BJ (cell line): Measurements from ENCODE around the gene KLF16. TPM values are rescaled to one million over a fixed set of nuclear protein-coding genes. Genes with fewer than 3 reads are reported as not detected.

ENCODE experiments used
- CTCF ChIA-PET: fragments of 350-600 bp; formaldehyde crosslinking; extraction: SDS; loops from one replicate; lab custom pipeline; 2021; ENCODE audit warnings: antibody characterized with exemption, inconsistent platforms; lab: Yijun Ruan, JAX
- POLR2A ChIA-PET: fragments of 300-600 bp; sonication (Branson Sonifier 250); formaldehyde crosslinking; extraction: SDS; loops from one replicate; lab custom pipeline; 2021; ENCODE audit warnings: antibody characterized with exemption; lab: Charles Lee
- DNase-seq: peaks from one replicate; pipeline ENCODE4 v3.0.0-alpha.2; 2011; ENCODE audit warnings: low read depth
- H3K27me3 ChIP-seq: 2 replicates; pipeline ENCODE4 v1.6.0; 2011; ENCODE audit warnings: low read length; ENCODE audit not compliant: control insufficient read depth, insufficient read depth
- H3K36me3 ChIP-seq: 2 replicates; pipeline ENCODE4 v1.5.1; 2011; ENCODE audit warnings: low read length; ENCODE audit not compliant: control insufficient read depth, insufficient read depth
- H3K4me3 ChIP-seq: 2 replicates; pipeline ENCODE4 v1.5.1; 2011; ENCODE audit warnings: low read depth, mild to moderate bottlenecking, control low read depth, low read length
- polyA plus RNA-seq: library from polyadenylated mRNA; depleted of rRNA; stranded (reverse); fragments of >200 nt; gene quantifications from 2 replicates; pipeline ENCODE4 v1.2.3, GENCODE V29; 2011
- TF ChIP-seq, protein P1 (sequence below): IDR thresholded peaks from 2 replicates; pipeline ENCODE4 v1.5.1; 2011; ENCODE audit warnings: low read depth, mild to moderate bottlenecking, control low read depth, inconsistent platforms, low read length, moderate library complexity; ENCODE audit not compliant: insufficient read depth

The KLF16 gene
- polyA plus RNA-seq, 1 experiment = 5.7 TPM

DNA sequence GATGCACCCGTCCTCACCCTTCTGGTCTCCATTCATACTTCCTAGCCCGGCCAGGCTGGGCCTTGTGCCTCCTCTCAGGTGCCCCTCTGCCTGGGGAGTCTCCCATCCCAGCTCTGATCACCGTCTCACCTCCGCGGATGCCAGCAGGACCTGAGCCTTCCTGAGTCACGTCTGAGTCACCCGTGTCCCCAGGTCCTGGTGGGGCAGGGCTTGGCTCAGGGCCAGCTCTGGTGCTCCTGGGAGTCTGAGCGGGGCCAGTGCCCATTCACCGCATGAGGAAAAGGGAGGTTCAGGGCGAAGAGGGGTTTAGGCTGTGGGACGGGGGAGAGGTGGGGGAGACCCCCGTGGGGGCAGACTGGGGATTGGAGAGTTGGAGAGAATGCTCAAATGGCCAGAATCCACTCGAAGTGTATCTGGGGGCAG is 51.9 kb downstream of the KLF16 start:
- H3K4me3 ChIP-seq = peak overlapping the region; percentile 80
- ChIA-PET POLR2A (no interaction called here), CTCF (interaction anchor here (0.6 to 3.5 kb wide), 4 partner anchors 14 to 265 kb away, joined by 3 to 14 read pairs (median 6); no protein-coding TSS in a partner anchor)
- peaks cover 12% of the 10 kb centered on the region for H3K36me3 ChIP-seq
- DNase-seq = no peak
- TF ChIP-seq, protein P1, sequence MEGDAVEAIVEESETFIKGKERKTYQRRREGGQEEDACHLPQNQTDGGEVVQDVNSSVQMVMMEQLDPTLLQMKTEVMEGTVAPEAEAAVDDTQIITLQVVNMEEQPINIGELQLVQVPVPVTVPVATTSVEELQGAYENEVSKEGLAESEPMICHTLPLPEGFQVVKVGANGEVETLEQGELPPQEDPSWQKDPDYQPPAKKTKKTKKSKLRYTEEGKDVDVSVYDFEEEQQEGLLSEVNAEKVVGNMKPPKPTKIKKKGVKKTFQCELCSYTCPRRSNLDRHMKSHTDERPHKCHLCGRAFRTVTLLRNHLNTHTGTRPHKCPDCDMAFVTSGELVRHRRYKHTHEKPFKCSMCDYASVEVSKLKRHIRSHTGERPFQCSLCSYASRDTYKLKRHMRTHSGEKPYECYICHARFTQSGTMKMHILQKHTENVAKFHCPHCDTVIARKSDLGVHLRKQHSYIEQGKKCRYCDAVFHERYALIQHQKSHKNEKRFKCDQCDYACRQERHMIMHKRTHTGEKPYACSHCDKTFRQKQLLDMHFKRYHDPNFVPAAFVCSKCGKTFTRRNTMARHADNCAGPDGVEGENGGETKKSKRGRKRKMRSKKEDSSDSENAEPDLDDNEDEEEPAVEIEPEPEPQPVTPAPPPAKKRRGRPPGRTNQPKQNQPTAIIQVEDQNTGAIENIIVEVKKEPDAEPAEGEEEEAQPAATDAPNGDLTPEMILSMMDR = no peak
- no peaks in the 10 kb centered on the region for H3K27me3 ChIP-seq

DNA sequence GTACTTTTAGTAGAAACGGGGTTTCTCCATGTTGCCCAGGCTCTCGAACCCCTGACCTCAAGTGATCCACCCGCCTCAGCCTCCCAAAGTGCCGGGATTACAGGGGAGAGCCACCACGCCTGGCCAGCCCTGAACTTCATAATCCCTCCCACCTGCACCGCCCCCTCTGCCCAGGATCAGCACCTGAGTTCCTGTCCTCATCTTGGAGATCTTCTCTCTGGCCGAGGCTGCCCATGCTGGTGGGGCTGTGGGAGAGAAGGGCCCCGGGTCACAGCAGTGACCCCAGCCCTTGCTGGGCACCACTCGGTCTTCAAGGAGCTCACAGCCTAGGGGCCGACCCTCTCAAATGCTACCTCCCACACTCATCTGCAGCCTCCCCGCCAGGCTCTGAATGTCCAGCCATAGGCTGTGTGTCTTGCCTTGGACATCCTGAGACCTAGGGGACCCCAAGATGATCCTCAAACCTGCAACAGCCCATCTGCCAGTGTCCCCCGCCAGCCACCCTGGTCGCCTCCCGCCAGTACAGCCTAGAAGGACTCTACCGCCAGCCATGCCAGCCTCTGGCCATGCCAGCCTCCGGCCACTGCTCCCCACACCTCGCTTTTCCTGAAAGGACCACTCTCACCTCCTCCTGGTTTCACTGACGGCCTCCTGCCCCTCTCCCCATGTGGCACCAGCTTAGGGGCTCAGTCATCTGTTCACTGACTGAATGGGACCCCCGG is 52.8 kb downstream of the KLF16 start:
- Histone ChIP-seq H3K27me3 (no peaks in the 10 kb centered on the region), H3K36me3 (peaks cover 7% of the 10 kb centered on the region), H3K4me3 (no peak overlapping the region)
- no peak for DNase-seq
- ChIA-PET POLR2A (no interaction called here), CTCF (interaction anchor here (0.6 to 3.5 kb wide), 4 partner anchors 13 to 264 kb away, joined by 3 to 14 read pairs (median 6); no protein-coding TSS in a partner anchor)
- TF ChIP-seq, protein P1 = no peak

DNA sequence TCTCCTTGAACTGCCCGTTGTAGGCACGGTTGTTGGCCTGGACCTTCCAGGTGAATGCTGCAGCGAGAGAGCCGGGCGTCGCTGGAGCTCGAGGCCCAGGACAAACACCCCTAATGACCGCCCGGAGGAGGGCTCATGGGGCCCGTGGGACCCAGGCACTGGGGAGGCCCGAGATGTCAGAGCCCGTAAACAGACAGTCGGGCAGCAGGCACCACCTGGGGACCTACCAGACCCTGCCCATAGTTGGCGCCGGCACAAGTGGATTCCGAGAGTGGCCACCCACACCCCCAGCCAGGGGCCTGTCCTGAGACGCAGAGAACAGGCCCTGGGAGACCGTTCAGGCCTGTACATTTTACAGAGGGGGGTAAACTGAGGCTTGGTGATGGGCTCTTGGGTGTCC is 53.7 kb downstream of the KLF16 start:
- H3K36me3 ChIP-seq = peaks cover 4% of the 10 kb centered on the region
- POLR2A ChIA-PET = no interaction called here
- no peak for DNase-seq
- TF ChIP-seq, protein P1 = no peak
- CTCF ChIA-PET = interaction anchor here (1.7 to 3.5 kb wide), 3 partner anchors 16 to 263 kb away, joined by 4 to 14 read pairs (median 8); no protein-coding TSS in a partner anchor
- H3K27me3 ChIP-seq = no peaks in the 10 kb centered on the region
- H3K4me3 ChIP-seq = no peak overlapping the region

DNA sequence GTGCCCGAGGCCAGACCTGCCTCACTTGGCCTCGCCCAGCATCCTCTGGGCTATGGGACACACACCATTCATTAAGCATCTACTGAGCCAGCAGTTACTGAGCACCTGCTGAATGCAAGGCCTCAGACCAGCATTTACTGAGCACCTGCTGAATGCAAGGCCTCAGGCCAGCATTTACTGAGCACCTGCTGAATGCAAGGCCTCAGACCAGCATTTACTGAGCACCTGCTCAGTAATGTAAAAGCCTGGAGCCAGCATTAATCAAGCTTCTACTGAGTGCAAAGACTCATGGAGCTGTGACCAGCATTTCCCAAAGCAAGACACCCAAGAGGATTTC is 55.0 kb downstream of the KLF16 start:
- TF ChIP-seq, protein P1 = no peak
- DNase-seq = no peak
- no peak overlapping the region for H3K4me3 ChIP-seq
- POLR2A ChIA-PET = no interaction called here
- peaks cover 4% of the 10 kb centered on the region; the same call in 1 of the 2 replicates for H3K36me3 ChIP-seq
- no peaks in the 10 kb centered on the region for H3K27me3 ChIP-seq
- CTCF ChIA-PET = interaction anchor here (1.0 to 1.1 kb wide), 2 partner anchors 20 to 31 kb away, joined by 3 read pairs; no protein-coding TSS in a partner anchor

DNA sequence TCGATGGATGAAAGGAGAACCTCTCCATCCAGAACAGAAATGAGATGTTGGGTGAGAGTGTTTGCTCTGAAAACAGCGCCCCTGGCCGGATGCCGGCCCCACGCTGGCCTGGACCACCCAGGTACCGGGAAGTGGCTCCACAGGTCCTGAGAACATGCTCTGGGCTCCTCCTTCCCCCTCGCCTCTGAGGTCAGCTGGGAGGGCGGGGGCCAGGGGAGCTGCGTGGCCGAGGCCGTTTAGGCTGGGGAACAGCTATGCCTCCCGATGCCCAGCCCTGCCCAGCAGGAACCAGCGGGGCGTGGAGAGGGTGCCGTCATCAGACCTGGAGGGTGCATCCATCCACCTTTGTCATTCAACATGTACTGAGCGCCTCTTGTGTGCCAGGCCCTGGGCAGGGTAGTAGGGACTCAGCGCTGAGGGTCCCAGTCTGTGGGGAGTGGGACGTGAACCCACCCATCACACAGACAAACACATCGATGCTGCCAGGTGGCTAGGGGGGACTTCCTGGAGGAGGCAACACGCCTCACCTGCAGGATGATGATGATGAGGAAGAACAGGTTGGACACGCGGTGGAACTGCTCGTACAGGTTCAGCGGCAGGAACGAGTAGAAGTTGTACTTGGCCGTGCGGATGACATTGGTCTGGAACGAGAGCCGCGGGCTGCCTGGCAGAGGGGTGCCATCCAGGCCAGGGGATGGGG is 55.5 kb downstream of the KLF16 start:
- CTCF ChIA-PET = interaction anchor here (1.0 to 1.1 kb wide), 2 partner anchors 19 to 31 kb away, joined by 3 read pairs; no protein-coding TSS in a partner anchor
- no peak for DNase-seq
- Histone ChIP-seq H3K36me3 (peaks cover 4% of the 10 kb centered on the region; the same call in 1 of the 2 replicates), H3K27me3 (no peaks in the 10 kb centered on the region), H3K4me3 (no peak overlapping the region)
- TF ChIP-seq, protein P1 = no peak
- POLR2A ChIA-PET = no interaction called here
